SK-N-SH (cell line): ENCODE measurements around the gene CYP26A1. TPM values are rescaled to one million over a fixed set of nuclear protein-coding genes. Genes with fewer than 3 reads are reported as not detected.

Source experiments
- CTCF ChIA-PET: fragments of 300-600, 350-600 bp; formaldehyde crosslinking; extraction: SDS; loops from one replicate; lab custom pipeline; 2021; lab: Yijun Ruan, JAX
- POLR2A ChIA-PET: fragments of 350-600 bp; sonication (Branson Sonifier 250); formaldehyde crosslinking; extraction: SDS; loops from one replicate; lab custom pipeline; 2020; ENCODE audit warnings: antibody characterized with exemption, inconsistent platforms; lab: Yijun Ruan, JAX
- DNase-seq: peaks from one replicate; pipeline ENCODE4 v3.0.0; 2012
- H2AFZ ChIP-seq: fragments of 200-600 bp; sonication (generic); 2 replicates; pipeline ENCODE4 v1.8.1; 2016; ENCODE audit warnings: antibody characterized with exemption, mild to moderate bottlenecking, low read depth
- H3F3A ChIP-seq: fragments of 200-600 bp; sonication (generic); replicated peaks from 2 replicates; pipeline ENCODE3; 2016; ENCODE audit warnings: antibody characterized with exemption, mild to moderate bottlenecking; ENCODE audit not compliant: insufficient read depth
- H3K27ac ChIP-seq, 2 experiments: fragments of 200-500 bp in 1 of 2; fragments of 200-600 bp in 1 of 2; sonication (Bioruptor generic) in 1 of 2; sonication (generic), shearing (Covaris generic) in 1 of 2; 2 replicates each; pipeline versions ENCODE4 v1.5.1 to v1.6.1; 2014 to 2016; ENCODE audit warnings: low read depth in 2 of 2, inconsistent platforms in 1 of 2, low read length in 1 of 2, mild to moderate bottlenecking in 1 of 2, mixed read lengths in 1 of 2
- H3K27me3 ChIP-seq: fragments of 200-600 bp; sonication (generic), shearing (Covaris generic); 2 replicates; pipeline ENCODE4 v1.6.1; 2016; ENCODE audit warnings: mixed run types; ENCODE audit not compliant: insufficient read depth
- H3K36me3 ChIP-seq, 2 experiments: fragments of 200-500 bp in 1 of 2; fragments of 200-600 bp in 1 of 2; sonication (Bioruptor generic) in 1 of 2; sonication (generic) in 1 of 2; replicated peaks in 1 of 2; 2 replicates each; pipeline versions ENCODE3 to v1.5.1; 2014 to 2016; ENCODE audit warnings: low read length in 1 of 2, mild to moderate bottlenecking in 1 of 2; ENCODE audit not compliant: insufficient read depth in 2 of 2, control insufficient read depth in 1 of 2
- H3K4me1 ChIP-seq, 2 experiments: fragments of 200-500 bp in 1 of 2; fragments of 200-600 bp in 1 of 2; sonication (Bioruptor generic) in 1 of 2; sonication (generic), shearing (Covaris generic) in 1 of 2; 2 replicates each; pipeline versions ENCODE4 v1.5.1 to v1.6.1; 2014 to 2016; ENCODE audit warnings: low read depth in 1 of 2, low read length in 1 of 2, mixed run types in 1 of 2; ENCODE audit not compliant: insufficient read depth in 2 of 2, control insufficient read depth in 1 of 2
- H3K4me2 ChIP-seq: fragments of 200-600 bp; sonication (generic), shearing (Covaris generic); 2 replicates; pipeline ENCODE4 v1.6.1; 2017; ENCODE audit warnings: mixed run types
- H3K4me3 ChIP-seq, 2 experiments: fragments of 200-500 bp in 1 of 2; fragments of 200-600 bp in 1 of 2; sonication (Bioruptor generic) in 1 of 2; sonication (generic), shearing (Covaris generic) in 1 of 2; 2 replicates each; pipeline versions ENCODE4 v1.5.1 to v1.8.1; 2014 to 2016; ENCODE audit warnings: low read depth in 2 of 2, inconsistent platforms in 1 of 2, low read length in 1 of 2, mild to moderate bottlenecking in 1 of 2, mixed read lengths in 1 of 2, moderate library complexity in 1 of 2
- H3K79me2 ChIP-seq: fragments of 200-600 bp; sonication (generic); 2 replicates; pipeline ENCODE4 v1.8.1; 2017; ENCODE audit warnings: mild to moderate bottlenecking; ENCODE audit not compliant: insufficient read depth
- H3K9ac ChIP-seq: fragments of 200-600 bp; sonication (generic); 2 replicates; pipeline ENCODE4 v1.6.1; 2017; ENCODE audit warnings: mixed run types
- H3K9me2 ChIP-seq: fragments of 200-600 bp; sonication (generic); 2 replicates; pipeline ENCODE4 v1.6.1; 2017; ENCODE audit warnings: mixed run types
- H3K9me3 ChIP-seq: fragments of 200-600 bp; sonication (generic); 2 replicates; pipeline ENCODE4 v1.6.1; 2017; ENCODE audit warnings: mixed run types, mild to moderate bottlenecking, moderate library complexity
- H4K20me1 ChIP-seq: fragments of 200-600 bp; sonication (generic); 2 replicates; pipeline ENCODE4 v1.6.1; 2017; ENCODE audit warnings: mild to moderate bottlenecking, mixed run types; ENCODE audit not compliant: insufficient read depth
- ELF1 ChIP-seq: IDR thresholded peaks from 2 replicates; pipeline ENCODE4 v1.4.0; 2012
- EP300 ChIP-seq, 2 experiments: IDR thresholded peaks; 2 replicates each; pipeline versions ENCODE4 v1.4.0 to v1.6.1; 2012; ENCODE audit warnings: borderline replicate concordance in 1 of 2, low read depth in 1 of 2, low read length in 1 of 2
- EZH2phosphoT487 ChIP-seq: fragments of 200-600 bp; sonication (generic); IDR thresholded peaks from 2 replicates; pipeline ENCODE4 v1.6.1; 2017; ENCODE audit warnings: low read depth, mixed run types, mild to moderate bottlenecking, antibody characterized with exemption, moderate library complexity, borderline replicate concordance
- GABPA ChIP-seq: IDR thresholded peaks from 2 replicates; pipeline ENCODE4 v1.4.0; 2012; ENCODE audit warnings: low read depth, mild to moderate bottlenecking
- MAX ChIP-seq: IDR thresholded peaks from 2 replicates; pipeline ENCODE4 v1.4.0; 2012; ENCODE audit warnings: low read depth
- MEF2A ChIP-seq: IDR thresholded peaks from 2 replicates; pipeline ENCODE4 v1.4.0; 2012; ENCODE audit warnings: low read depth, borderline replicate concordance
- NRF1 ChIP-seq: IDR thresholded peaks from 2 replicates; pipeline ENCODE4 v1.6.1; 2012; ENCODE audit warnings: low read depth, mild to moderate bottlenecking, low read length
- POLR2AphosphoS5 ChIP-seq: IDR thresholded peaks from 2 replicates; pipeline ENCODE4 v1.6.1; 2012; ENCODE audit warnings: low read depth, low read length
- REST ChIP-seq: IDR thresholded peaks from 2 replicates; pipeline ENCODE4 v1.6.1; 2012; ENCODE audit warnings: mild to moderate bottlenecking, low read depth, low read length, moderate library complexity
- RFX5 ChIP-seq: IDR thresholded peaks from 2 replicates; pipeline ENCODE4 v1.6.1; 2012; ENCODE audit warnings: mild to moderate bottlenecking, improper control_type of control experiment, low read length
- SIN3A ChIP-seq: IDR thresholded peaks from 2 replicates; pipeline ENCODE4 v1.6.1; 2012; ENCODE audit warnings: low read depth, mild to moderate bottlenecking, low read length, moderate library complexity, borderline replicate concordance
- USF1 ChIP-seq: IDR thresholded peaks from 2 replicates; pipeline ENCODE4 v1.4.0; 2012; ENCODE audit warnings: low read depth, borderline replicate concordance
- ZBTB33 ChIP-seq: IDR thresholded peaks from 2 replicates; pipeline ENCODE4 v1.4.0; 2012; ENCODE audit warnings: low read depth, borderline replicate concordance
- WGBS: methylation state at CpG from one replicate; pipeline ENCODE4 v1.1.6; 2017; ENCODE audit warnings: low lambda C conversion rate; 5-methylcytosine and 5-hydroxymethylcytosine counted together
- polyA plus RNA-seq, 3 experiments: library from polyadenylated mRNA; depleted of rRNA; stranded (reverse); fragments of >200 nt; gene quantifications; 2 replicates each; pipeline ENCODE4 v1.2.3, GENCODE V29; 2012

The CYP26A1 gene
- polyA plus RNA-seq, 1 of the 3 experiments (the other 2 are of a cell fraction), result not detected

- TF ChIP-seq MAX (no peak), NRF1 (no peak), RFX5 (no peak), GABPA (no peak), ZBTB33 (no peak), MEF2A (no peak), EP300 (IDR thresholded peaks at IDR 0.05; ENCODE audit: borderline replicate concordance in 1 of 2, low read depth in 1 of 2, low read length in 1 of 2) (no peak), POLR2AphosphoS5 (no peak), ELF1 (no peak), SIN3A (no peak), EZH2phosphoT487 (no peak), USF1 (no peak), REST (no peak)
- 41% methylated on average over 42 of the region's 67 CpGs for WGBS
- peaks cover 4% of the 10 kb centered on the region for H3F3A ChIP-seq
- no peaks in the 10 kb centered on the region for H3K79me2 ChIP-seq
- no peaks in the 10 kb centered on the region for H4K20me1 ChIP-seq
- H2AFZ ChIP-seq, result no peak overlapping the region
- H3K4me3 ChIP-seq, result peak overlapping the region; percentile 46 to 52; a peak in 3 of 4 replicates
- H3K4me1 ChIP-seq, result peaks cover 0 to 40% of the 10 kb centered on the region in 2 experiments; a peak in 1 of 4 replicates
- H3K36me3 ChIP-seq, result no peaks in the 10 kb centered on the region
- peaks cover 45% of the 10 kb centered on the region for H3K27me3 ChIP-seq
- H3K9me2 ChIP-seq, result no peaks in the 10 kb centered on the region
- peak; percentile 57 for DNase-seq
- no peak overlapping the region for H3K27ac ChIP-seq
- H3K9me3 ChIP-seq, result no peaks in the 10 kb centered on the region
- ChIA-PET CTCF (interaction anchor here (0.9 to 8.6 kb wide), 10 partner anchors 10 to 278 kb away, joined by 3 to 69 read pairs (median 8); partner anchors contain the start of gene CYP26C1), POLR2A (no interaction called here)
- H3K9ac ChIP-seq, result no peak overlapping the region
- H3K4me2 ChIP-seq, result peak overlapping the region; percentile 80
Observed at GRCh38 chr10:93074597-93075368, 1.1 kb downstream of the CYP26A1 start.
